Mammary epithelial cell (primary cell): ENCODE results near the gene EHF.

Source experiments
- EZH2 ChIP-seq: IDR thresholded peaks from 2 replicates; pipeline ENCODE4 v1.6.1; 2012; ENCODE audit warnings: low read length, inconsistent platforms, borderline replicate concordance
- TF ChIP-seq, protein P1 (sequence below), 2 donors: IDR thresholded peaks in 1 of 2; conservative IDR thresholded peaks in 1 of 2; 2 replicates each; pipeline ENCODE4 v1.5.1; 2011 to 2012; ENCODE audit warnings: inconsistent platforms in 2 of 2, low read length in 2 of 2, mild to moderate bottlenecking in 2 of 2, control low read depth in 1 of 2, low read depth in 1 of 2; ENCODE audit not compliant: insufficient read depth in 1 of 2; ENCODE audit errors: extremely low read depth in 1 of 2

DNA sequence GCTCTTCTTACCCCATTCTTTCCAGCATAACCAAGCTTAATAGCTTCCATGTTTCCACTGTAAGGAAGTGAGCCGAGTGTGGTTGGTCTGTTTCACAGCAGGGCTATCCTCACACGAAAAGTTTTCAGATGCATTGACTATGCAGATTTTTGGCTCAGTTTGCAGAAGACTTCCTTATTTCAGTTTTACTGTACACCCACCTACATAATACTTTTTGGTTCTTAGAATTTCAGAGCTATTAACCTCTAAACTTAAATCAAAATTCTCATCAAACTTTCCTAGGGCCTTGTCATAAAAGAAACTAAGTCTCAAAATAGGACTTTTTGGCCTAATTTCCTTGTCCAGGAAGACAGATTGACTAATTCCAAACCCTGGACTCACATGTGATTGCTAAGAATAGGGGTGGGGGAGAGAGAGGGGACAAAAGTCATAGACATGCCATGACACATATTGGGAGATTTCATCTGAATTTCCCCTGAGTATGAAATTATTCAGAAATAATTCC lies 7.3 kb upstream of the EHF start:
- TF ChIP-seq, protein P1, sequence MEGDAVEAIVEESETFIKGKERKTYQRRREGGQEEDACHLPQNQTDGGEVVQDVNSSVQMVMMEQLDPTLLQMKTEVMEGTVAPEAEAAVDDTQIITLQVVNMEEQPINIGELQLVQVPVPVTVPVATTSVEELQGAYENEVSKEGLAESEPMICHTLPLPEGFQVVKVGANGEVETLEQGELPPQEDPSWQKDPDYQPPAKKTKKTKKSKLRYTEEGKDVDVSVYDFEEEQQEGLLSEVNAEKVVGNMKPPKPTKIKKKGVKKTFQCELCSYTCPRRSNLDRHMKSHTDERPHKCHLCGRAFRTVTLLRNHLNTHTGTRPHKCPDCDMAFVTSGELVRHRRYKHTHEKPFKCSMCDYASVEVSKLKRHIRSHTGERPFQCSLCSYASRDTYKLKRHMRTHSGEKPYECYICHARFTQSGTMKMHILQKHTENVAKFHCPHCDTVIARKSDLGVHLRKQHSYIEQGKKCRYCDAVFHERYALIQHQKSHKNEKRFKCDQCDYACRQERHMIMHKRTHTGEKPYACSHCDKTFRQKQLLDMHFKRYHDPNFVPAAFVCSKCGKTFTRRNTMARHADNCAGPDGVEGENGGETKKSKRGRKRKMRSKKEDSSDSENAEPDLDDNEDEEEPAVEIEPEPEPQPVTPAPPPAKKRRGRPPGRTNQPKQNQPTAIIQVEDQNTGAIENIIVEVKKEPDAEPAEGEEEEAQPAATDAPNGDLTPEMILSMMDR (conservative IDR thresholded peaks at IDR 0.05 in 1 of 2, IDR thresholded peaks at IDR 0.05 in 1 of 2; ENCODE audit: extremely low read depth in 1 of 2, insufficient read depth in 1 of 2, low read depth in 1 of 2, low read length in 2 of 2): no peak
- TF ChIP-seq EZH2: no peak
